SJSA1 (cell line): ENCODE results near the gene MTSS2. TPM values are rescaled to one million over a fixed set of nuclear protein-coding genes. Genes with fewer than 3 reads are reported as not detected.
A peak's percentile ranks its signal among the peaks of the same experiment; 100 is the strongest.

Experiments used
- DNase-seq, 2 experiments: peaks; one replicate each; pipeline ENCODE4 v3.0.0-alpha.2; 2015 to 2020; ENCODE audit warnings: low spot score in 2 of 2, low read depth in 1 of 2
- H3K27ac ChIP-seq: fragments of 250-450 bp; sonication (Bioruptor Pico); 2 replicates; pipeline ENCODE4 v1.5.1; 2020; ENCODE audit warnings: mild to moderate bottlenecking, moderate library complexity
- H3K27me3 ChIP-seq: fragments of 250-450 bp; sonication (Bioruptor Pico); replicated peaks from 2 replicates; pipeline ENCODE4 v1.5.1; 2020; ENCODE audit warnings: mild to moderate bottlenecking, moderate library complexity
- H3K36me3 ChIP-seq: fragments of 250-450 bp; sonication (Bioruptor Pico); 2 replicates; pipeline ENCODE4 v1.5.1; 2020; ENCODE audit warnings: mild to moderate bottlenecking
- H3K4me1 ChIP-seq: fragments of 250-450 bp; sonication (Bioruptor Pico); replicated peaks from 2 replicates; pipeline ENCODE4 v1.6.1; 2021; ENCODE audit warnings: mild to moderate bottlenecking
- H3K4me3 ChIP-seq: fragments of 250-450 bp; sonication (Bioruptor Pico); 2 replicates; pipeline ENCODE4 v1.5.1; 2020; ENCODE audit warnings: mild to moderate bottlenecking
- H3K9me3 ChIP-seq: fragments of 250-450 bp; sonication (Bioruptor Pico); replicated peaks from 2 replicates; pipeline ENCODE4 v1.5.1; 2020; ENCODE audit warnings: mild to moderate bottlenecking
- total RNA-seq: library from RNA; depleted of rRNA; stranded (reverse); fragments of >200 nt; shearing (Covaris generic); gene quantifications from 2 replicates; pipeline ENCODE4 v1.2.3, GENCODE V29; 2014

MTSS2 gene
- total RNA-seq, 1 experiment from 2014 or later = 22.6 TPM

DNA sequence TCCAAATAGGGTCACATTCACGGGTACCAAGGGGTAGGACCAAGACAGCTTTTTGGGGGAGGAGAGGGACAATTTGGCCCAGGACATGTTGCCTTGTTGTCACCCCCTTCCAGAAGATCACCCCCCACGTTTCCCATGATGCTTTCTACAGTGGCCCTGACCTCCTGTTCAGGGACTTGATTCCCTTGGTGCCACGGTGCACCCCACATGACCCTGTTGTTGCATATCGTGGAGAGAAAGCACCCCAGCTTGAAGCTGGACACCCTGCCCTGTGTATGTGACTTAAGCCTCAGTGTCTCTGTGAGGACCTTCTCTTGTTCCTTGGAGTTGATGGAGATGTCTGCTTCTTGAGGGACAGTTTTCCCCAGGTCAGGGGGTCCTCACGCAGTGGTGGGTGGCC lies 26.9 kb downstream of the MTSS2 start:
- H3K27me3 ChIP-seq = no peaks in the 10 kb centered on the region
- peaks cover 3% of the 10 kb centered on the region for H3K4me1 ChIP-seq
- H3K4me3 ChIP-seq = no peak overlapping the region
- H3K27ac ChIP-seq = no peak overlapping the region
- no peak for DNase-seq
- H3K9me3 ChIP-seq = no peaks in the 10 kb centered on the region
- peaks cover 19% of the 10 kb centered on the region for H3K36me3 ChIP-seq

DNA sequence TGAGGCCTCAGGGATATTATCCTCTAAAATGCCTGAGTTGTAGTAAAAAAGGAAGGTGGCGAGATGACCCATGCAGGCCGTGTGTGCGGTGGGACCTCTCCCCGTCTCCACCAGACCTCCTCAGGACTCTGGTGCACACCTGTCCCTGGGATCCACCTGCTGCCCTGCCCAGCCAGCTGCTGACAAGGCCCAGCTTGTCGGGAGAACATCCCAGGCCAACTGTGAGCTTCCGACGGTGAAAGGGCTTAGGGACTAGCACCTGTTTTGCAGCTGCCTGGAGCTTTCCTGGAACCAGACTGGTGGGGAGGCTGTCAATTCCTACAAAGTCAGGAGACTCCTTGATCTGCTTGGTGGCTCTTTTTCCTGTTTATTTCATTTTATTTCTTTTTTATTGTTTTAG lies 27.9 kb downstream of the MTSS2 start:
- no peak for DNase-seq
- peaks cover 5% of the 10 kb centered on the region for H3K4me1 ChIP-seq
- H3K27me3 ChIP-seq = no peaks in the 10 kb centered on the region
- no peaks in the 10 kb centered on the region for H3K9me3 ChIP-seq
- peaks cover 12% of the 10 kb centered on the region for H3K36me3 ChIP-seq
- H3K4me3 ChIP-seq = no peak overlapping the region
- H3K27ac ChIP-seq = no peak overlapping the region

DNA sequence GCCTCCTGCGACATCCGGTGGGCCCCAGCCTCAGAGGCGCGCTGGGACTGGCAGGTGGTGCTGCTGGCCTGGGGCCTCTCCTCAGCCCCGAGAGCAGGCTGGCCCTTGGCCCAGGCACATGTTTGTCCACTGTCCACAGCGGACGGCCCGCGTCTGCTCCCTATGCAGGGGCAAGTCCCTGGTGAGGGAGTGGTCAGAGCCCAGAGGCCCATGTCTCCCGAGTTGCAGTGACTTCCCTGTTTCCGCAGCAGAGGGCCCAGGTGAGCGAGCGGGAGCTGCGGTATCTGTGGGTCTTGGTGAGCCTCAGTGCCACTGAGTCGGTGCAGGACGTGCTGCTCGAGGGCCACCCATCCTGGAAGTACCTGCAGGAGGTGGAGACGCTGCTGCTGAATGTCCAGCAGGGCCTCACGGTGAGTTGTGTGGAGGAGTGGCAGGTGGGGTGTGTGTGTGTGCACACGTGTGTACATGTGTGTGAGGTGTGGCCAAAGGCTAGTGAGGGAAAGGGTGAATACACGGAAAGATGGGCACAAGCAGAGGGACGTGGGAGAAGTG lies 29.1 kb downstream of the MTSS2 start:
- H3K36me3 ChIP-seq = peaks cover 3% of the 10 kb centered on the region
- no peak overlapping the region for H3K4me3 ChIP-seq
- H3K27ac ChIP-seq = no peak overlapping the region
- H3K9me3 ChIP-seq = no peaks in the 10 kb centered on the region
- DNase-seq = no peak
- peaks cover 5% of the 10 kb centered on the region for H3K4me1 ChIP-seq
- H3K27me3 ChIP-seq = no peaks in the 10 kb centered on the region

DNA sequence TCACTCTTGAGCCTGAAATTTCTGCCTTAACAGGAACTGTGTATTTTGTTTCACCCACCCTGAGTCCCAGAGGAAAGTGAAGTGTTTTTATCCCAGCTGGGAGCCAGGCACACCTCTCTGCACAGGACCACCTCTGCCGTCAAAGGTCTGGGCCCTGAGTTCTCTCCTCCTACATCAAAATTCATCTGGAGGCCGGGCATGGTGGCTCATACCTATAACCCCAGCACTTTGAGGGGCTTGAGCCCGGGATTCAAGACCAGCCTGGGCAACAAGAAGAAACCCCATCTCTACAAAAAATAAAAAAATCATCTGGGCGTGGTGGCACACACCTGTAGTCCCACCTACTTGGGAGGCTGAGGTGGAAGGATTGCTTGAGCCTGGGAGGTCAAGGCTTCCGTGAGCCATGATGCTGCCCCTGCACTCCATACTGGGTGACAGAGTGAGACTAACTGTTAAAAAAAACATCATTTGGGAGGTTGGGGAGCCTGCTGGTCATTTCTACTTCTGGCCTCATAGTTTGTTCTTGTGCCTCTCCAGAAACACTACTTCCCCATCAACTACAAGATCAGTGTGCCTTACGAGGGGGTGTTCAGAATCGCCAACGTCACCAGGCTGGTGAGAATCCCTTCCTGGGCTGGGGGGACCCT lies 29.7 kb downstream of the MTSS2 start:
- Histone ChIP-seq H3K27me3 (no peaks in the 10 kb centered on the region), H3K27ac (no peak overlapping the region), H3K36me3 (no peaks in the 10 kb centered on the region), H3K4me1 (peaks cover 5% of the 10 kb centered on the region), H3K4me3 (no peak overlapping the region), H3K9me3 (no peaks in the 10 kb centered on the region)
- no peak for DNase-seq

DNA sequence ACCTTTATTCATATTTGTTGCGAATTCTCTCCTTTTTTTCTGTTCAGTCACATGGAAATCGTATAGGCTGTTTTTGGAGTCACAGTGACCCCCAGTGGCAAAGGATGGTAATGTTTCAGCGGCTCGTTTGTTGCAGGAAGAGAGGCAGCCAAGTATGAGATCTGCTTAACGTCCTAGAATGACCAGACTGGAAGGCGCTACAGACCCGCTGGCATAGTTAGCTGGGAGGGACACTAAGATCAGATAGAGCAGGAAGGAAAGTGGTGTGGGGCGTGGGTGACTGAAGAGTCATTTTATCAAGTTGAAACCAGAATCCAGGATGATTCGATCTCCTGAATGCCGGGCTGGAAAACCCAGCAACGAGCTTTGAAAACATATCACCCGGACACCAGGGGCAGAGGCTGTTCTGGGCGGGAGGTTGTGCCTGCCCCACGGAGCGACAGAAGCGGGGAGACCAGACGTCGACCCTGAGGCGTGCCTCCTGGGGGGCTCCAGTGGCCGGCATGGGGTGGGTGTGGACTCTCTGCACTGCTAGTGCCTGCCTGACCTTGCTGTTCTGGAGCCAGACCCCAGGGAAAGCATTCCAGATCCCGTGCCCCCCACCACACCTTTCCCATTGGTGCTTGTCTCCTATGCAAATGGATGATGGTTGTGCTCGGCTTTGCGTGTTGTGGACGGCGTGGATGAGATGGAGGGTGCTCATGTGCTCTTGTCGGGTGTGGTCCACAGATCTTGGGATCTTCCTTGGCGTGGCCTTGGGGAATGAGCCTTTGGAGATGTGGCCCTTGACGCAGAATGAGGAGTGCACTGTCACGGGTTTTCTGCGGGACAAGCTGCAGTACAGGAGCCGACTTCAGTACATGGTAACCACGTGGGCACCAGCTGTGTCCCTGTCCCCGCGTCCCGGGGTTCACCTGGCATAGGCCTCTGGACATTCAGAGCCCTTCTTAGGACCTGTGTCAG lies 31.8 kb downstream of the MTSS2 start:
- H3K27me3 ChIP-seq = no peaks in the 10 kb centered on the region
- H3K27ac ChIP-seq = no peak overlapping the region
- H3K4me3 ChIP-seq = no peak overlapping the region
- H3K4me1 ChIP-seq = peaks cover 5% of the 10 kb centered on the region
- DNase-seq = peak; percentile 76 to 88
- no peaks in the 10 kb centered on the region for H3K36me3 ChIP-seq
- no peaks in the 10 kb centered on the region for H3K9me3 ChIP-seq

DNA sequence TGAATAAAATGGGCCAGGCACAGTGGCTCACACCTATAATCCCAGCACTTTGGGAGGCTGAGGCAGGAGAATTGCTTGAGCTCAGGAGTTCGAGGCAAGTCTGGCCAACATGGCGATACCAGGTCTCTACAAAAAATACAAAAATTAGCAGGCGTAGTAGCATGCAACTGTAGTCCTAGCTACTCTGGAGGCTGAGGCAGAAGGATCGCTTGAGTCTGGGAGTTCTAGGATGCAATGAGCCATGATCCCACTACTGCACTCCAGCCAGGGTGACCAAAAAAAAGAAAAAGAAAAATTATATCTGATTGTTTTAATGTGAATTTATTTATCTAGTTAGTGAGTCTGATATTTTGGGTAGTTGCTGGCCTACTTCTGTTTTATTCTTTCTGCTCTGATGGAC lies 32.4 kb downstream of the MTSS2 start:
- peaks cover 5% of the 10 kb centered on the region for H3K4me1 ChIP-seq
- H3K4me3 ChIP-seq = no peak overlapping the region
- no peaks in the 10 kb centered on the region for H3K27me3 ChIP-seq
- DNase-seq = no peak
- no peaks in the 10 kb centered on the region for H3K9me3 ChIP-seq
- no peak overlapping the region for H3K27ac ChIP-seq
- no peaks in the 10 kb centered on the region for H3K36me3 ChIP-seq

DNA sequence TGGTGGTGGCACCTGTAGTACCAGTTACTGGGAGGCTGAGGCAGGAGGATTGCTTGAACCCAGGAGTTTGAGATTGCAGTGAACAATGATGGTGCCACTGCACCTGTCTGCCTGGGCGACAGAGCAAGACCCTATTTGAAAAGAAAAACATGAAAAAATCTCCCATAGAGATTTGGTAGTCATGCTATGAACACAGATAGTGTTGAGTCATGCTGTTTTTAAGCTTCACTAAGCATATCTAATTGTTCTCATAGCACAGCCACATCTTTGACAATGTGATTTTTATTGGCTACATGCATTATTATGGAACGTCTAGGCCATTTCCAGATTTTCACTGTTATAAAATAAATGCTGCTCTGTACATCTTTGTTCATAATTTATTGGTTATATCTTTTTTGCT lies 33.5 kb downstream of the MTSS2 start:
- Histone ChIP-seq H3K36me3 (no peaks in the 10 kb centered on the region), H3K4me1 (peaks cover 5% of the 10 kb centered on the region), H3K4me3 (no peak overlapping the region), H3K27ac (no peak overlapping the region), H3K27me3 (no peaks in the 10 kb centered on the region), H3K9me3 (no peaks in the 10 kb centered on the region)
- no peak for DNase-seq

DNA sequence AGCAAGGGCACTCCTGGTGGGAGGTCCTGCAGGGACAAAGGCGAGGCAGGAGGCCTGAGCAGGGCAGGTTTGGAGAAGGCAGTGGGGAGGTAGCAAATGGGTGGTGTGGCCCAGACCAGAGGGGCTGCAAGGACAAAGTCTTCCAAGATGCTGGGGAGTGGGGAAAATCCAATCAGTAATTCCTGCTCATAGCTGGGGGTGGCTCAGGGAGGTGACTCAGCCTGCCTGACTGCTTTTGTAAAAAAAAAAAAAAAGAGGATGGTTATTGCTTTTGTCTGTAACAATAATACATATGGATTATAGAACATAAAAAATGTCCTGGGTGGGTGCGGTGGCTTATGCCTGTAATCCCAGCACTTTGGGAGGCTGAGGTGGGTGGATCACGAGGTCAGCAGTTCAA lies 34.3 kb downstream of the MTSS2 start:
- Histone ChIP-seq H3K9me3 (no peaks in the 10 kb centered on the region), H3K36me3 (no peaks in the 10 kb centered on the region), H3K4me1 (peaks cover 5% of the 10 kb centered on the region), H3K4me3 (no peak overlapping the region), H3K27me3 (no peaks in the 10 kb centered on the region), H3K27ac (no peak overlapping the region)
- no peak for DNase-seq

DNA sequence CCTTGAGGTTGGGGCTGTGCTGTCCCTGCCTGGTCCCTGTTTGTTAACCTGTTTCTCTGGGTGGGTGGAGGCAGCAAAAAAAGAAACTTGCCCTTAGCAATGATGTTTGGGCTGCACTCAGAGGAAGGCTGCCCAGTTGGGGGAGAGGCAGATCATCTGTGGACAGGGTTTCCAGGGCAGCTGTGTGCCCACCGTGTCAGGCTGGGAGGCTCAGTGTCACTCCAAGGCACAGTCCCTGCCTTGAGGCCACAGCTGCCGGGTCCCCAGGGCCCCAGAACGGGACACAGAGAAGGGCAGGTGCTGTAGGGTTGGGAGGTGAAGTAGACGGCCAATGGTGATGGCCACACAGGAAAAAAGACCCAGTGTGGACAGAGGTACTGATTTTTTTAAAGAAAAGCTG lies 35.6 kb downstream of the MTSS2 start:
- Histone ChIP-seq H3K4me1 (peaks cover 5% of the 10 kb centered on the region), H3K4me3 (no peak overlapping the region), H3K27me3 (no peaks in the 10 kb centered on the region), H3K27ac (no peak overlapping the region), H3K36me3 (no peaks in the 10 kb centered on the region), H3K9me3 (no peaks in the 10 kb centered on the region)
- DNase-seq = no peak

DNA sequence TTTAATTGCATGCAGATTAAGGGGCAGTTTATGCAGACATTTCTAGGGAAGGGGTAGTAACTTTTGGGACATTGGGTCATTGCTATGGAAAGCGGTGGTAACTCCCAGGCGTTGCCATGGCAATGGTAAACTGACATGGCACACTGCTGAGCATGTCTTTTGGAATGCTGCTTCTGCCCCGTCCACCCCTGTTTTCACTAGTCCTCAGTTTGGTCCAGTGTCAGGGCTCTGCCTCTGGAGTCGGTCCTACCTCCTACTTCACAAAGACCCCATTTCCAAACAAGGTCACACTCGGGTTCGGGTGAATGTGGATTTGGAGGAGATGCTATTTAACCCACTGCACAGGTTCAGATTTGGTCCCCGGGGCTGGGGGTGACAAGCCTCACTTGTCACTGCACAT lies 36.6 kb downstream of the MTSS2 start:
- Histone ChIP-seq H3K27me3 (no peaks in the 10 kb centered on the region), H3K4me3 (no peak overlapping the region), H3K4me1 (peaks cover 5% of the 10 kb centered on the region), H3K9me3 (no peaks in the 10 kb centered on the region), H3K27ac (no peak overlapping the region), H3K36me3 (no peaks in the 10 kb centered on the region)
- no peak for DNase-seq

DNA sequence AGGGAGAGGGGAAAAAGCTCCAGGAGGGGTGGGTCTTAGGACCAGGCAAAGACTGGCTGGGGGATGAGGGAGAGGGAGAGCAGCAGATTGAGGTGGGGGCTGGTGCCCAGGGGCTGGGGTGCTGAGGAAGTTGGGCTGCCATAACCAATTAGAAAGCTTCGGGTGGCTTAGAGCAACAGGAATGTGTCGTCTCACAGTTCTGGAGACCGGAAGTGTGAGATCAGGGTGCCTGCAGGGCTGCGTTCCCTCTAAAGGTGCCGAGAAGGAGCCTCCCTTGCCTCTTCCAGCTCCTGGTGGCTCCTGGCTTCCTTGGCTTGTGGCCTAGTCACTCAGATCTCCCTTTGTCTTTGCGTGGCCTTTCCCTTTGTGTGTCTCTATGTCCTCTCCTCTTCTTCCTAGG lies 37.2 kb downstream of the MTSS2 start:
- Histone ChIP-seq H3K9me3 (no peaks in the 10 kb centered on the region), H3K4me1 (no peaks in the 10 kb centered on the region), H3K36me3 (no peaks in the 10 kb centered on the region), H3K27ac (no peak overlapping the region), H3K27me3 (no peaks in the 10 kb centered on the region), H3K4me3 (no peak overlapping the region)
- DNase-seq = no peak

DNA sequence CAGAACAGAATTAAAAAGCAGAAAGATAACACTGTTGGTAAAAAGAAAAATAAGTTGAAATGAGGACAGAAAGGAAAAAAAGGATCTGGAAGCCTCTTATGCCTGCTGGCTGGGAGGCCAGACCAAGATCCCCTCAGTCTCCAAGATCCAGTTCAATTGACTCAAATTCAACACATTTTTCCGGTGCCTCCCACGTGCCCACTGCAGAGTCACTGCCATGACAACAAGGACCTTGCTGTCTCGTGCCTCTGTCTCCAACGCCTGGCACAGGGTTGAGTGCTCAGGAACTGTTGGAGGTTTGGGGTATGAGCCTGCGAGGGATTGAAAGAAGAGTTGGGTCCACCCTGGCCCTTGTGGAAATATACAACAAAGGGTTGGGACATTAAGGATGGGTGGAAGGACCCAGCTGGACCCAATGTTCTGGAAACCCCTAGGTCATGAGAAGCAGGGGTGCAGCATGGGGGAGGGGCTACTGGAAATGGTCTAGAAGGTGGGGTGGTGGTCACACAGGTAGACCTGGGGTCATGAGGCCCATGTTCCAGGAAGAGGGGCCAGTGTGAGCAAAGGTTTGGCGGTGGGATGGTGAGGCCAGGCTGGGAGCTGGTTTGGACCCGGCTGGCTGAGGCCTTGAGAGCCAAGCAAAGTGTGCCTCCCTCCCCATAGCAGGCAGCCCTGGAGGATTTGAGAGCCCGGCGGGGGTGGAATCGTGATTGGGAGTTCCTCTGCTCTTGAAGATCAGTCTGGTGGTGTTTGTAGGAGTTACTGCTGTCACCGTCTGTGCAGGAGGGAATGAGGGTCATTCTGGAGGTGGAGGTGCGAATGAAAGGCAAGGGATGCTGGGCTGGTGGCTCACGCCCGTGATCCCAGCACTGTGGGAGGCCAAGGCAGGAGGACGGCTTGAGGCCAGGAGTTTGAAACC lies 38.2 kb downstream of the MTSS2 start:
- no peak overlapping the region for H3K4me3 ChIP-seq
- DNase-seq = no peak
- no peaks in the 10 kb centered on the region for H3K9me3 ChIP-seq
- no peaks in the 10 kb centered on the region for H3K4me1 ChIP-seq
- H3K36me3 ChIP-seq = no peaks in the 10 kb centered on the region
- no peaks in the 10 kb centered on the region for H3K27me3 ChIP-seq
- no peak overlapping the region for H3K27ac ChIP-seq
